ENCODE measurements around the gene PGD. TPM values are rescaled to one million over a fixed set of nuclear protein-coding genes. Genes with fewer than 3 reads are reported as not detected.

Gene PGD
- polyA plus RNA-seq, 1 donor (not counting 4 experiments of a cell fraction or from before 2014, with no cell fraction given): 104 TPM

- Histone ChIP-seq H2AFZ (ENCODE audit: control insufficient read depth, low read length) (no peak overlapping the region), H3K9ac (ENCODE audit: control insufficient read depth, extremely low read depth, insufficient read depth, low read length) (peak overlapping the region; percentile 13), H3K27ac (ENCODE audit: control insufficient read depth, insufficient read depth, low read length) (peak overlapping the region; percentile 38), H3K4me3 (ENCODE audit: control insufficient read depth in 2 of 3, extremely low read depth in 1 of 3, insufficient read depth in 2 of 3, low read depth in 1 of 3, low read length in 3 of 3) (no peak overlapping the region), H3K9me1 (ENCODE audit: control insufficient read depth, extremely low read depth, insufficient read depth, low read length) (no peaks in the 10 kb centered on the region), H3K79me2 (ENCODE audit: control insufficient read depth, insufficient read depth, low read length) (no peaks in the 10 kb centered on the region), H3K4me1 (ENCODE audit: control insufficient read depth, extremely low read depth, insufficient read depth, low read length) (peaks cover 6% of the 10 kb centered on the region), H3K27me3 (ENCODE audit: control insufficient read depth, extremely low read depth, insufficient read depth, low read length) (no peaks in the 10 kb centered on the region), H3K4me2 (ENCODE audit: control insufficient read depth, extremely low read depth, insufficient read depth, low read depth, low read length) (no peak overlapping the region), H3K9me3 (ENCODE audit: control insufficient read depth, low read depth, low read length) (no peaks in the 10 kb centered on the region), H4K20me1 (ENCODE audit: control insufficient read depth, extremely low read depth, insufficient read depth, low read length) (no peaks in the 10 kb centered on the region), H3K36me3 (ENCODE audit: control insufficient read depth in 2 of 2, extremely low read depth in 1 of 2, insufficient read depth in 2 of 2, low read length in 2 of 2) (peaks cover 0 to 13% of the 10 kb centered on the region in 2 experiments)
- FAIRE-seq (peak; percentile 67), DNase-seq (ENCODE audit: low read depth, low spot score) (no peak)
- dilution Hi-C loops (cut with MboI; ENCODE audit: extremely low pct_ligation_motif_present, low sequenced_read_pairs): no loop called here
- TF ChIP-seq CTCF (optimal IDR thresholded peaks at IDR 0.05 in 1 of 3, IDR thresholded peaks at IDR 0.05 in 1 of 3, conservative IDR thresholded peaks at IDR 0.05 in 1 of 3; ENCODE audit: extremely low read depth in 1 of 3, insufficient read depth in 2 of 3, low read length in 3 of 3) (no peak), EZH2 (IDR thresholded peaks at IDR 0.05; ENCODE audit: low read length) (no peak)
These were observed 20.6 kb upstream of the PGD start for GRCh38 chr1:10378081-10378841.

- DNase-seq (ENCODE audit: low read depth, low spot score): no peak
- Histone ChIP-seq H3K79me2 (ENCODE audit: control insufficient read depth, insufficient read depth, low read length) (no peaks in the 10 kb centered on the region), H3K27ac (ENCODE audit: control insufficient read depth, insufficient read depth, low read length) (no peak overlapping the region), H3K27me3 (ENCODE audit: control insufficient read depth, extremely low read depth, insufficient read depth, low read length) (no peaks in the 10 kb centered on the region), H3K4me1 (ENCODE audit: control insufficient read depth, extremely low read depth, insufficient read depth, low read length) (peaks cover 6% of the 10 kb centered on the region), H3K4me3 (ENCODE audit: control insufficient read depth in 2 of 3, extremely low read depth in 1 of 3, insufficient read depth in 2 of 3, low read depth in 1 of 3, low read length in 3 of 3) (no peak overlapping the region), H3K4me2 (ENCODE audit: control insufficient read depth, extremely low read depth, insufficient read depth, low read depth, low read length) (no peak overlapping the region), H2AFZ (ENCODE audit: control insufficient read depth, low read length) (no peak overlapping the region), H3K9me3 (ENCODE audit: control insufficient read depth, low read depth, low read length) (no peaks in the 10 kb centered on the region), H3K36me3 (ENCODE audit: control insufficient read depth in 2 of 2, extremely low read depth in 1 of 2, insufficient read depth in 2 of 2, low read length in 2 of 2) (peaks cover 0 to 12% of the 10 kb centered on the region in 2 experiments), H3K9ac (ENCODE audit: control insufficient read depth, extremely low read depth, insufficient read depth, low read length) (no peak overlapping the region), H3K9me1 (ENCODE audit: control insufficient read depth, extremely low read depth, insufficient read depth, low read length) (no peaks in the 10 kb centered on the region), H4K20me1 (ENCODE audit: control insufficient read depth, extremely low read depth, insufficient read depth, low read length) (no peaks in the 10 kb centered on the region)
- TF ChIP-seq CTCF (optimal IDR thresholded peaks at IDR 0.05 in 1 of 3, IDR thresholded peaks at IDR 0.05 in 1 of 3, conservative IDR thresholded peaks at IDR 0.05 in 1 of 3; ENCODE audit: extremely low read depth in 1 of 3, insufficient read depth in 2 of 3, low read length in 3 of 3) (no peak), EZH2 (IDR thresholded peaks at IDR 0.05; ENCODE audit: low read length) (no peak)
- no peak for FAIRE-seq
- dilution Hi-C loops (cut with MboI; ENCODE audit: extremely low pct_ligation_motif_present, low sequenced_read_pairs): no loop called here
These were observed 19.7 kb upstream of the PGD start for GRCh38 chr1:10379101-10379620.
